Neural cell (in vitro differentiated cells): ENCODE data around the gene C10orf95. TPM values are rescaled to one million over a fixed set of nuclear protein-coding genes. Genes with fewer than 3 reads are reported as not detected.

ENCODE experiments used
- H2AFZ ChIP-seq: fragments of 200-600, 300-800 bp; sonication (generic), shearing (Covaris generic); 2 replicates; pipeline ENCODE4 v1.6.0; 2014; ENCODE audit warnings: low read depth, mild to moderate bottlenecking, antibody characterized with exemption, low read length, moderate library complexity
- H3F3A ChIP-seq: fragments of 200-600 bp; shearing (Covaris generic); 2 replicates; pipeline ENCODE4 v1.6.1; 2016; ENCODE audit warnings: mild to moderate bottlenecking, moderate library complexity, mixed read lengths, antibody characterized with exemption, low read length; ENCODE audit not compliant: insufficient read depth, poor library complexity, severe bottlenecking
- H3K27ac ChIP-seq: fragments of 200-600, 300-800 bp; sonication (generic), shearing (Covaris generic); 2 replicates; pipeline ENCODE4 v1.5.1; 2014; ENCODE audit warnings: mild to moderate bottlenecking, low read length, moderate library complexity
- H3K27me3 ChIP-seq: fragments of 300-800, 200-600 bp; sonication (generic), shearing (Covaris generic); 2 replicates; pipeline ENCODE4 v1.6.0; 2014; ENCODE audit warnings: mild to moderate bottlenecking, low read depth, low read length, moderate library complexity; ENCODE audit not compliant: insufficient read depth
- H3K36me3 ChIP-seq: fragments of 300-800, 200-600 bp; sonication (generic), shearing (Covaris generic); 2 replicates; pipeline ENCODE4 v1.5.1; 2014; ENCODE audit warnings: mild to moderate bottlenecking, antibody characterized with exemption, low read length, moderate library complexity; ENCODE audit not compliant: insufficient read depth
- H3K4me2 ChIP-seq: fragments of 300-800, 200-600 bp; sonication (generic), shearing (Covaris generic); 2 replicates; pipeline ENCODE4 v1.6.0; 2014; ENCODE audit warnings: mild to moderate bottlenecking, low read length
- H3K4me3 ChIP-seq: fragments of 300-800, 200-600 bp; sonication (generic), shearing (Covaris generic); 2 replicates; pipeline ENCODE4 v1.5.1; 2014; ENCODE audit warnings: mild to moderate bottlenecking, low read length, moderate library complexity
- H3K79me2 ChIP-seq: fragments of 200-600 bp; shearing (Covaris generic); replicated peaks from 2 replicates; pipeline ENCODE4 v1.6.0; 2014; ENCODE audit warnings: mild to moderate bottlenecking, low read length, moderate library complexity; ENCODE audit not compliant: insufficient read depth
- H3K9ac ChIP-seq: fragments of 300-800, 200-600 bp; sonication (generic), shearing (Covaris generic); 2 replicates; pipeline ENCODE4 v1.6.1; 2016; ENCODE audit warnings: mild to moderate bottlenecking, low read length, mixed read lengths
- H3K9me2 ChIP-seq: fragments of 200-600 bp; shearing (Covaris generic); 2 replicates; pipeline ENCODE4 v1.6.1; 2016; ENCODE audit warnings: mild to moderate bottlenecking, low read length, mixed read lengths; ENCODE audit not compliant: insufficient read depth
- H3K9me3 ChIP-seq: fragments of 200-600, 300-800 bp; sonication (generic), shearing (Covaris generic); 2 replicates; pipeline ENCODE4 v1.6.1; 2016; ENCODE audit warnings: mild to moderate bottlenecking, mixed run types, low read length, moderate library complexity, mixed read lengths
- H4K20me1 ChIP-seq: fragments of 200-600 bp; shearing (Covaris generic); 2 replicates; pipeline ENCODE4 v1.6.1; 2016; ENCODE audit warnings: mild to moderate bottlenecking, mixed run types; ENCODE audit not compliant: insufficient read depth
- EP300 ChIP-seq: fragments of 450-650 bp; conservative IDR thresholded peaks from 2 replicates; pipeline ENCODE4 v1.6.1; 2014; ENCODE audit warnings: antibody characterized with exemption, mild to moderate bottlenecking, moderate library complexity; ENCODE audit not compliant: poor library complexity, severe bottlenecking
- EZH2 ChIP-seq: fragments of 200-600, 300-800 bp; shearing (Covaris generic), sonication (generic); IDR thresholded peaks from 2 replicates; pipeline ENCODE4 v1.6.1; 2014; ENCODE audit warnings: antibody characterized with exemption, low read length, borderline replicate concordance, mild to moderate bottlenecking; ENCODE audit not compliant: insufficient read depth, poor library complexity, severe bottlenecking
- MXI1 ChIP-seq: fragments of 450-650 bp; conservative IDR thresholded peaks from 2 replicates; pipeline ENCODE4 v1.6.1; 2014; ENCODE audit warnings: antibody characterized with exemption, mild to moderate bottlenecking; ENCODE audit not compliant: poor library complexity, severe bottlenecking
- POLR2AphosphoS5 ChIP-seq: IDR thresholded peaks from 2 replicates; pipeline ENCODE4 v1.6.1; 2012
- RAD21 ChIP-seq: fragments of 450-650 bp; conservative IDR thresholded peaks from 2 replicates; pipeline ENCODE4 v1.6.1; 2014; ENCODE audit warnings: antibody characterized with exemption, mild to moderate bottlenecking, moderate library complexity
- SMC3 ChIP-seq: fragments of 450-650 bp; conservative IDR thresholded peaks from 2 replicates; pipeline ENCODE4 v1.6.1; 2014; ENCODE audit warnings: antibody characterized with exemption, mild to moderate bottlenecking, moderate library complexity; ENCODE audit not compliant: poor library complexity
- TAF1 ChIP-seq: IDR thresholded peaks from 2 replicates; pipeline ENCODE4 v1.6.1; 2012; ENCODE audit warnings: low read depth
- polyA plus RNA-seq: library from polyadenylated mRNA; depleted of rRNA; stranded (reverse); fragments of >200 nt; gene quantifications from 2 replicates; pipeline ENCODE4 v1.2.3, GENCODE V29; 2014
- TF ChIP-seq, protein P1 (sequence below): IDR thresholded peaks from 2 replicates; pipeline ENCODE4 v1.6.1; 2012; ENCODE audit warnings: borderline replicate concordance
- TF ChIP-seq, protein P2 (sequence below): fragments of 450-650 bp; IDR thresholded peaks from 2 replicates; pipeline ENCODE4 v1.5.1; 2014; ENCODE audit warnings: antibody characterized with exemption, mild to moderate bottlenecking, moderate library complexity; ENCODE audit not compliant: poor library complexity, severe bottlenecking

Gene C10orf95
- polyA plus RNA-seq, 1 donor from 2014 or later, result not detected

DNA sequence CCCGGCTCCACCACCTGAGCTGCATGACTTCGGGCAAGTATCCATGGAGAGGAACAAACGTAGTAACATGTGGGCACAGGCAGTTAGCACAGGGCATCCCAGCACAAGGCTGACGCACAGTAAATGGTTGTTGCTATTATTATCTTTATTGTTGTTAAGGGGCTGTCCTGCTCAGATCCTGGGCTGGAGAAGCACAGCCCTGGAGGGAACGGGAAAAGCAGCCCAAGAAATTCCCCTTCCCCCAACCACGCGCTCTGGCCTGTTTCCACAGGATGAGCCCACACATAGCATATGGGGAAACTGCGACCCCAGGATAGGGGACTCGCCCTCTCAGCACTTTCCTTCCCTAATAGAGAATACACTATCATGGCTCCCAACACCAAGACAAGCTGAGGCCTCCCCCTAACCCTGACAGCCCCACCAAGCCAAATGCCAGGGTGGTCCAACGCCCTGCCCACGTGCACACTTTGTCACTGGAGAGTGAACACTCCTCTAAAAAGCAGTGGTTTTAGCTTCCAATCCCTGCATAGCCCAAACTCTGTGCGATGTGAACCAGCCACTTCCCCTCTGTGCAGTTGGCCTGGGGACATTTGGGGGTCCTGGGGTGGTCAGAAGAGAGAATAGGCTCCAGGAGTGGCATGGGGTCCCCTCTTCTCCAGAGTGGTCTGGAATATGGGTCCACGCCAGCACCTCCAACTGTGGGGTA is 43.8 kb downstream of the C10orf95 start:
- no peaks in the 10 kb centered on the region for H3K9me3 ChIP-seq
- peaks cover 7% of the 10 kb centered on the region for H3K79me2 ChIP-seq
- H3K36me3 ChIP-seq, result no peaks in the 10 kb centered on the region
- no peak overlapping the region for H3K27ac ChIP-seq
- no peak overlapping the region for H3K9ac ChIP-seq
- peak overlapping the region; percentile 77 for H3K4me3 ChIP-seq
- H3F3A ChIP-seq, result no peaks in the 10 kb centered on the region
- H3K9me2 ChIP-seq, result no peaks in the 10 kb centered on the region
- no peak for TF ChIP-seq POLR2AphosphoS5
- TF ChIP-seq SMC3, result no peak
- no peak for TF ChIP-seq MXI1
- TF ChIP-seq EZH2, result no peak
- TF ChIP-seq, protein P1, sequence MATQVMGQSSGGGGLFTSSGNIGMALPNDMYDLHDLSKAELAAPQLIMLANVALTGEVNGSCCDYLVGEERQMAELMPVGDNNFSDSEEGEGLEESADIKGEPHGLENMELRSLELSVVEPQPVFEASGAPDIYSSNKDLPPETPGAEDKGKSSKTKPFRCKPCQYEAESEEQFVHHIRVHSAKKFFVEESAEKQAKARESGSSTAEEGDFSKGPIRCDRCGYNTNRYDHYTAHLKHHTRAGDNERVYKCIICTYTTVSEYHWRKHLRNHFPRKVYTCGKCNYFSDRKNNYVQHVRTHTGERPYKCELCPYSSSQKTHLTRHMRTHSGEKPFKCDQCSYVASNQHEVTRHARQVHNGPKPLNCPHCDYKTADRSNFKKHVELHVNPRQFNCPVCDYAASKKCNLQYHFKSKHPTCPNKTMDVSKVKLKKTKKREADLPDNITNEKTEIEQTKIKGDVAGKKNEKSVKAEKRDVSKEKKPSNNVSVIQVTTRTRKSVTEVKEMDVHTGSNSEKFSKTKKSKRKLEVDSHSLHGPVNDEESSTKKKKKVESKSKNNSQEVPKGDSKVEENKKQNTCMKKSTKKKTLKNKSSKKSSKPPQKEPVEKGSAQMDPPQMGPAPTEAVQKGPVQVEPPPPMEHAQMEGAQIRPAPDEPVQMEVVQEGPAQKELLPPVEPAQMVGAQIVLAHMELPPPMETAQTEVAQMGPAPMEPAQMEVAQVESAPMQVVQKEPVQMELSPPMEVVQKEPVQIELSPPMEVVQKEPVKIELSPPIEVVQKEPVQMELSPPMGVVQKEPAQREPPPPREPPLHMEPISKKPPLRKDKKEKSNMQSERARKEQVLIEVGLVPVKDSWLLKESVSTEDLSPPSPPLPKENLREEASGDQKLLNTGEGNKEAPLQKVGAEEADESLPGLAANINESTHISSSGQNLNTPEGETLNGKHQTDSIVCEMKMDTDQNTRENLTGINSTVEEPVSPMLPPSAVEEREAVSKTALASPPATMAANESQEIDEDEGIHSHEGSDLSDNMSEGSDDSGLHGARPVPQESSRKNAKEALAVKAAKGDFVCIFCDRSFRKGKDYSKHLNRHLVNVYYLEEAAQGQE, result no peak
- TF ChIP-seq EP300, result no peak
- no peak for TF ChIP-seq RAD21
- TF ChIP-seq TAF1, result no peak
- TF ChIP-seq, protein P2, sequence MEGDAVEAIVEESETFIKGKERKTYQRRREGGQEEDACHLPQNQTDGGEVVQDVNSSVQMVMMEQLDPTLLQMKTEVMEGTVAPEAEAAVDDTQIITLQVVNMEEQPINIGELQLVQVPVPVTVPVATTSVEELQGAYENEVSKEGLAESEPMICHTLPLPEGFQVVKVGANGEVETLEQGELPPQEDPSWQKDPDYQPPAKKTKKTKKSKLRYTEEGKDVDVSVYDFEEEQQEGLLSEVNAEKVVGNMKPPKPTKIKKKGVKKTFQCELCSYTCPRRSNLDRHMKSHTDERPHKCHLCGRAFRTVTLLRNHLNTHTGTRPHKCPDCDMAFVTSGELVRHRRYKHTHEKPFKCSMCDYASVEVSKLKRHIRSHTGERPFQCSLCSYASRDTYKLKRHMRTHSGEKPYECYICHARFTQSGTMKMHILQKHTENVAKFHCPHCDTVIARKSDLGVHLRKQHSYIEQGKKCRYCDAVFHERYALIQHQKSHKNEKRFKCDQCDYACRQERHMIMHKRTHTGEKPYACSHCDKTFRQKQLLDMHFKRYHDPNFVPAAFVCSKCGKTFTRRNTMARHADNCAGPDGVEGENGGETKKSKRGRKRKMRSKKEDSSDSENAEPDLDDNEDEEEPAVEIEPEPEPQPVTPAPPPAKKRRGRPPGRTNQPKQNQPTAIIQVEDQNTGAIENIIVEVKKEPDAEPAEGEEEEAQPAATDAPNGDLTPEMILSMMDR, result no peak
- no peak overlapping the region for H2AFZ ChIP-seq
- H3K4me2 ChIP-seq, result no peak overlapping the region
- no peaks in the 10 kb centered on the region for H4K20me1 ChIP-seq
- peaks cover 7% of the 10 kb centered on the region for H3K27me3 ChIP-seq

DNA sequence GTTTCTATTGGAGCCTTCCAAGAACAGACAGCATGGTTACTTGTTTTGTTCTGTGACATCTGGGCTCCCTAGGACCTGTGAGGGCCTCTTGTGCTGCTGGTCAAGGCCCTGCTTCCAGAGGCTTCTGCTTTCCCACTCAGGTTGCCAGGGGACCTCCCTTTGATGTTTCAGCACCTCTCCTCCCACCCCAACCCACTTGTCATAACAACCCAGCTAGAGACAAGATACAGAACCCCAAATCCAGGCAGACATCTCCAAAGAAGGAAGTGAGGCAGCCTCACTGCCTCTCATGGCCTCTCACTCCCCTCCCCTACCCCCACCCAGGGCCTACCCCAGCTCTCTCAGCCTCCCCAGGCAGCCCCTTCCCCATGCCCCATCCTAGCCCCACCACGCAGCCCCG is 44.5 kb downstream of the C10orf95 start:
- H3K4me3 ChIP-seq, result no peak overlapping the region
- H3K4me2 ChIP-seq, result no peak overlapping the region
- peaks cover 7% of the 10 kb centered on the region for H3K27me3 ChIP-seq
- no peaks in the 10 kb centered on the region for H3F3A ChIP-seq
- no peaks in the 10 kb centered on the region for H3K36me3 ChIP-seq
- H2AFZ ChIP-seq, result no peak overlapping the region
- H3K9me2 ChIP-seq, result no peaks in the 10 kb centered on the region
- H3K27ac ChIP-seq, result no peak overlapping the region
- no peaks in the 10 kb centered on the region for H3K9me3 ChIP-seq
- TF ChIP-seq SMC3 (no peak), EP300 (no peak), MXI1 (no peak), RAD21 (no peak), TAF1 (no peak), POLR2AphosphoS5 (no peak), EZH2 (no peak)
- TF ChIP-seq, protein P1, result no peak
- TF ChIP-seq, protein P2, result no peak
- no peak overlapping the region for H3K9ac ChIP-seq
- H3K79me2 ChIP-seq, result no peaks in the 10 kb centered on the region
- H4K20me1 ChIP-seq, result no peaks in the 10 kb centered on the region
